Measurements from ENCODE around the gene CECR2. TPM values are rescaled to one million over a fixed set of nuclear protein-coding genes. Genes with fewer than 3 reads are reported as not detected.

The CECR2 gene
- total and polyA plus RNA-seq, 2 of the 8 experiments (the other 6 are each of a cell fraction or from before 2014, with no cell fraction given) = 18.3 to 123 TPM

- ChIA-PET CTCF (ENCODE audit: partially characterized antibody) (interaction anchor here (1.7 kb wide), 1 partner anchor 214 kb away, joined by 4 read pairs; no protein-coding TSS in a partner anchor), POLR2A (ENCODE audit: partially characterized antibody) (interaction anchor here (1.5 kb wide), 1 partner anchor 11 kb away, joined by 3 read pairs; no protein-coding TSS in a partner anchor)
- Histone ChIP-seq H3K9me3 (ENCODE audit: insufficient read depth in 2 of 2, low read depth in 1 of 2, low read length in 1 of 2) (no peaks in the 10 kb centered on the region), H2BK120ac (replicated peaks; ENCODE audit: low read depth, low read length) (no peak overlapping the region), H3K79me2 (ENCODE audit: control insufficient read depth in 1 of 2, insufficient read depth in 2 of 2, low read length in 2 of 2) (peaks cover 0 to 89% of the 10 kb centered on the region in 2 experiments; a peak in 3 of 4 replicates), H2AFZ (ENCODE audit: low read length) (no peak overlapping the region), H3K27ac (ENCODE audit: low read depth, low read length) (no peak overlapping the region), H2AK5ac (ENCODE audit: low read depth, low read length) (no peak overlapping the region), H3K4me2 (ENCODE audit: insufficient read depth in 1 of 2, low read depth in 2 of 2, low read length in 2 of 2) (no peak overlapping the region), H3K36me3 (ENCODE audit: control insufficient read depth in 2 of 4, insufficient read depth in 4 of 4, low read length in 3 of 4) (peaks cover 2 to 18% (median 6%) of the 10 kb centered on the region in 4 experiments; a peak in 5 of 8 replicates), H2BK5ac (ENCODE audit: low read depth, low read length) (no peak overlapping the region), H2BK20ac (ENCODE audit: low read length) (no peak overlapping the region), H4K20me1 (replicated peaks in 1 of 2; ENCODE audit: control insufficient read depth in 1 of 2, insufficient read depth in 2 of 2, low read length in 2 of 2) (peaks cover 11 to 15% of the 10 kb centered on the region in 2 experiments), H3K18ac (ENCODE audit: extremely low read depth, low read length) (no peak overlapping the region), H3K9ac (replicated peaks in 1 of 4; ENCODE audit: extremely low read depth in 1 of 4, low read depth in 3 of 4, low read length in 3 of 4) (no peak overlapping the region), H3K4me3 (ENCODE audit: extremely low read depth in 1 of 4, insufficient read depth in 2 of 4, low read depth in 3 of 4, low read length in 4 of 4) (no peak overlapping the region), H3K79me1 (ENCODE audit: low read depth, low read length) (peaks cover 12% of the 10 kb centered on the region), H3K14ac (ENCODE audit: insufficient read length) (no peak overlapping the region), H3K27me3 (replicated peaks in 1 of 4; ENCODE audit: control insufficient read depth in 3 of 4, extremely low read depth in 1 of 4, insufficient read depth in 3 of 4, low read length in 3 of 4) (no peaks in the 10 kb centered on the region), H2BK12ac (ENCODE audit: low read depth, low read length) (no peak overlapping the region), H3K23me2 (ENCODE audit: low read depth, low read length) (no peaks in the 10 kb centered on the region), H4K8ac (ENCODE audit: extremely low read depth, insufficient read depth, low read length) (no peak overlapping the region), H4K5ac (ENCODE audit: insufficient read length, low read depth, low read length) (no peak overlapping the region), H3K4me1 (replicated peaks in 1 of 4; ENCODE audit: control insufficient read depth in 3 of 4, insufficient read depth in 4 of 4, low read length in 3 of 4) (no peaks in the 10 kb centered on the region; a peak in 1 of 7 replicates), H3K56ac (replicated peaks; ENCODE audit: insufficient read length, low read depth, low read length) (no peak overlapping the region), H4K91ac (replicated peaks; ENCODE audit: insufficient read length, low read length) (no peak overlapping the region), H2BK15ac (ENCODE audit: low read length) (no peak overlapping the region), H3K4ac (replicated peaks; ENCODE audit: insufficient read length, low read depth, low read length) (no peak overlapping the region), H3K23ac (ENCODE audit: insufficient read length) (no peak overlapping the region)
- TF ChIP-seq JUND (IDR thresholded peaks at IDR 0.05; ENCODE audit: low read length) (no peak), SAP30 (IDR thresholded peaks at IDR 0.05; ENCODE audit: insufficient read depth, insufficient replicate concordance, low read length) (no peak), RAD21 (IDR thresholded peaks at IDR 0.05 in 1 of 2, conservative IDR thresholded peaks at IDR 0.05 in 1 of 2; ENCODE audit: low read depth in 2 of 2, low read length in 2 of 2) (no peak), ASH2L (IDR thresholded peaks at IDR 0.05; ENCODE audit: low read length) (no peak), SIX5 (IDR thresholded peaks at IDR 0.05; ENCODE audit: low read depth, low read length) (no peak), EZH2 (IDR thresholded peaks at IDR 0.05; ENCODE audit: low read depth, low read length, severe bottlenecking) (no peak)
- FAIRE-seq (no peak), DNase-seq (ENCODE audit: low read depth in 1 of 2, low spot score in 2 of 2) (no peak)
- 84% methylated on average over 10 of the region's 10 CpGs; no CpG with 5 or more reads in 1 of the 2 experiments for WGBS, 2 experiments (ENCODE audit: extremely low coverage in 1 of 2, insufficient coverage in 1 of 2, insufficient read length in 1 of 2, insufficient replicate concordance in 2 of 2, low coverage in 1 of 2, low lambda C conversion rate in 2 of 2, missing lambda C conversion rate in 1 of 2)
These were observed 117.1 kb downstream of the CECR2 start for GRCh38 chr22:17486313-17486712.
